ENCODE data around the gene SUFU.

GRCh38 chr10:102585026-102585425, 81.3 kb downstream of the SUFU start:
- TF ChIP-seq CTCF (IDR thresholded peaks at IDR 0.05) = no peak
- TF ChIP-seq EZH2 (IDR thresholded peaks at IDR 0.05; ENCODE audit: borderline replicate concordance, insufficient read depth, low read depth, low read length, poor library complexity, severe bottlenecking) = no peak

All from B cell (primary cell).